Measurements from ENCODE around the gene SERPINB1. TPM values are rescaled to one million over a fixed set of nuclear protein-coding genes. Genes with fewer than 3 reads are reported as not detected.

The SERPINB1 gene
- total RNA-seq (2014; rRNA removed; shearing (Covaris generic)) (5.6 and 8.4 TPM in 2 replicates), polyA plus RNA-seq (2016; fragmentation: Nextera tagmentation; extraction: Ambion mirVana) (6.5 and 7.2 TPM in 2 replicates)
- long read RNA-seq, transcript SERPINB1-201 (7 exons, 2,619 nt), result major isoform, 9 of 12 reads
- long read RNA-seq, partial matches to known transcripts, result 2 of 12 reads
- long read RNA-seq, other reads (novel, unspliced or antisense), result 1 of 12 reads

GRCh38 chr6:2841264-2842138, at the start of gene SERPINB1:
Gene SERPINB1, minus strand, starts transcription at chr6:2841863. Its CDS starts 1,277 bp downstream, at chr6:2840586.
- ATAC-seq (peak; percentile 92), DNase-seq (ENCODE audit: low spot score) (peak; percentile 98)
- H3K36me3 Mint-ChIP-seq (ENCODE audit: low read depth), result peaks cover 3% of the 10 kb centered on the region; the same call in 2 of the 3 replicates
- H3K27me3 Mint-ChIP-seq (ENCODE audit: insufficient read depth, low read depth, poor library complexity), result peaks cover 8% of the 10 kb centered on the region
- H3K9me2 ChIP-seq (ENCODE audit: insufficient read depth), result no peaks in the 10 kb centered on the region
- H3K79me2 ChIP-seq (replicated peaks; ENCODE audit: insufficient read depth), result no peaks in the 10 kb centered on the region
- peak within 1 kb of the TSS; percentile 57 for H3K4me3 ChIP-seq
- peak within 1 kb of the TSS; percentile 48; the same call in 1 of the 2 replicates for H2AFZ ChIP-seq
- H3F3A ChIP-seq (replicated peaks; ENCODE audit: low read depth), result peaks cover 23% of the 10 kb centered on the region
- no peaks in the 10 kb centered on the region for H4K20me1 ChIP-seq (replicated peaks; ENCODE audit: insufficient read depth)
- H3K4me3 Mint-ChIP-seq, result peak within 1 kb of the TSS; percentile 84
- no peaks in the 10 kb centered on the region for H3K36me3 ChIP-seq (ENCODE audit: insufficient read depth)
- peaks cover 33% of the 10 kb centered on the region for H3K4me1 Mint-ChIP-seq
- H3K9me3 Mint-ChIP-seq, result peaks cover 3% of the 10 kb centered on the region; the same call in 1 of the 3 replicates
- H3K4me2 ChIP-seq, result peak within 1 kb of the TSS; percentile 87
- peak within 1 kb of the TSS; percentile 99 for H3K27ac ChIP-seq (ENCODE audit: low read depth)
- no peaks in the 10 kb centered on the region for H3K27me3 ChIP-seq (ENCODE audit: insufficient read depth)
- peaks cover 24% of the 10 kb centered on the region for H3K4me1 ChIP-seq (ENCODE audit: insufficient read depth)
- peak within 1 kb of the TSS; percentile 97 for H3K27ac Mint-ChIP-seq
- TF ChIP-seq CTCF (conservative IDR thresholded peaks at IDR 0.05; ENCODE audit: low read depth in 2 of 2) (peak in 1 of 2 experiments; percentile 16; a peak in 1 of 4 replicates), EZH2phosphoT487 (IDR thresholded peaks at IDR 0.05; ENCODE audit: unreplicated experiment) (no peak), REST (IDR thresholded peaks at IDR 0.05; ENCODE audit: unreplicated experiment) (no peak), ZNF114 (CRISPR knock-in tag; IDR thresholded peaks at IDR 0.05) (no peak), POLR2AphosphoS5 (IDR thresholded peaks at IDR 0.05; ENCODE audit: low read depth) (peak; percentile 60; the same call in 1 of the 2 replicates), ZNF331 (CRISPR knock-in tag; IDR thresholded peaks at IDR 0.05; ENCODE audit: low read depth) (no peak), EZH2 (IDR thresholded peaks at IDR 0.05; ENCODE audit: low read depth, unreplicated experiment) (no peak), JUNB (IDR thresholded peaks at IDR 0.05; ENCODE audit: unreplicated experiment) (no peak), NANOG (IDR thresholded peaks at IDR 0.05; ENCODE audit: borderline replicate concordance) (no peak), STAT1 (IDR thresholded peaks at IDR 0.05; ENCODE audit: unreplicated experiment) (no peak), CREB1 (CRISPR knock-in tag; IDR thresholded peaks at IDR 0.05; ENCODE audit: low read depth) (peak; percentile 6; the same call in 1 of the 2 replicates), ZNF462 (CRISPR knock-in tag; IDR thresholded peaks at IDR 0.05) (no peak)

Measured in GM23338 (cell line).